MM.1S (cell line): Measurements from ENCODE around the gene PDIK1L.

ENCODE experiments used
- DNase-seq: peaks from one replicate; pipeline ENCODE4 v3.0.0-alpha.2; 2015
- H2AFZ ChIP-seq: fragments of 300-600 bp; sonication (generic); 2 replicates; pipeline ENCODE4 v1.6.0; 2016; ENCODE audit warnings: antibody characterized with exemption, low read length
- H3F3A ChIP-seq: fragments of 300-600 bp; sonication (generic); 2 replicates; pipeline ENCODE4 v1.6.1; 2016; ENCODE audit warnings: mild to moderate bottlenecking, antibody characterized with exemption, low read length, moderate library complexity, mixed read lengths; ENCODE audit not compliant: insufficient read depth
- H3K27ac ChIP-seq: fragments of 300-600 bp; sonication (generic); 2 replicates; pipeline ENCODE4 v1.5.1; 2016; ENCODE audit warnings: mild to moderate bottlenecking, low read length
- H3K27me3 ChIP-seq: fragments of 300-600 bp; sonication (generic); replicated peaks from 2 replicates; pipeline ENCODE4 v1.6.0; 2016; ENCODE audit warnings: low read length; ENCODE audit not compliant: insufficient read depth
- H3K36me3 ChIP-seq: fragments of 300-600 bp; sonication (generic); replicated peaks from 2 replicates; pipeline ENCODE4 v1.6.1; 2016; ENCODE audit warnings: mild to moderate bottlenecking, low read length, mixed read lengths; ENCODE audit not compliant: insufficient read depth
- H3K4me1 ChIP-seq: fragments of 300-600 bp; sonication (generic); 2 replicates; pipeline ENCODE4 v1.6.1; 2016; ENCODE audit warnings: low read length, mixed read lengths
- H3K4me2 ChIP-seq: fragments of 300-600 bp; sonication (generic); 2 replicates; pipeline ENCODE4 v1.6.0; 2016; ENCODE audit warnings: low read depth, low read length
- H3K4me3 ChIP-seq: fragments of 300-600 bp; sonication (generic); 2 replicates; pipeline ENCODE4 v1.5.1; 2016; ENCODE audit warnings: low read length, mixed read lengths
- H3K79me2 ChIP-seq: fragments of 300-600 bp; sonication (generic); 2 replicates; pipeline ENCODE4 v1.6.1; 2016; ENCODE audit warnings: mixed run types, low read length, mixed read lengths
- H3K9ac ChIP-seq: fragments of 300-600 bp; sonication (generic); 2 replicates; pipeline ENCODE4 v1.6.1; 2016; ENCODE audit warnings: low read length, mixed read lengths
- H3K9me2 ChIP-seq: fragments of 300-600 bp; sonication (generic); replicated peaks from 2 replicates; pipeline ENCODE4 v1.6.1; 2016; ENCODE audit warnings: mild to moderate bottlenecking, low read length, mixed read lengths; ENCODE audit not compliant: insufficient read depth
- H3K9me3 ChIP-seq: fragments of 300-600 bp; sonication (generic); replicated peaks from 2 replicates; pipeline ENCODE4 v1.6.1; 2016; ENCODE audit warnings: mild to moderate bottlenecking, low read length, mixed read lengths; ENCODE audit not compliant: insufficient read depth
- H4K20me1 ChIP-seq: fragments of 300-600 bp; sonication (generic); 2 replicates; pipeline ENCODE4 v1.6.1; 2016; ENCODE audit warnings: mild to moderate bottlenecking, low read length, moderate library complexity, mixed read lengths; ENCODE audit not compliant: insufficient read depth
- CTCF ChIP-seq: fragments of 300-600 bp; sonication (generic); IDR thresholded peaks from 2 replicates; pipeline ENCODE4 v1.5.1; 2016; ENCODE audit warnings: antibody characterized with exemption, low read length, mixed read lengths
- EZH2 ChIP-seq: fragments of 300-600 bp; sonication (generic); optimal IDR thresholded peaks from 2 replicates; pipeline ENCODE3; 2017; ENCODE audit warnings: low read depth, mild to moderate bottlenecking, antibody characterized with exemption, low read length, mixed read lengths
- EZH2phosphoT487 ChIP-seq: fragments of 300-600 bp; sonication (generic); IDR thresholded peaks from 2 replicates; pipeline ENCODE4 v1.6.1; 2018; ENCODE audit warnings: antibody characterized with exemption, low read length

PDIK1L gene

GRCh38 chr1:26119892-26120608 is 8.4 kb downstream of the PDIK1L start:
- Histone ChIP-seq H2AFZ (no peak overlapping the region), H4K20me1 (no peaks in the 10 kb centered on the region), H3K79me2 (peaks cover 63% of the 10 kb centered on the region), H3K9ac (peak overlapping the region; percentile 4; the same call in 1 of the 2 replicates), H3K9me3 (no peaks in the 10 kb centered on the region), H3K27ac (peak overlapping the region; percentile 73), H3K9me2 (no peaks in the 10 kb centered on the region), H3K4me2 (peak overlapping the region; percentile 72), H3K4me3 (peak overlapping the region; percentile 38), H3K4me1 (peaks cover 27% of the 10 kb centered on the region), H3K36me3 (0 out of 2 replicates have a peak, but pooled peaks cover 6% of the 10 kb centered on the region), H3F3A (peaks cover 20% of the 10 kb centered on the region), H3K27me3 (no peaks in the 10 kb centered on the region)
- TF ChIP-seq EZH2 = no peak
- no peak for TF ChIP-seq EZH2phosphoT487
- TF ChIP-seq CTCF = peak; percentile 12; the same call in 1 of the 2 replicates
- peak; percentile 71 for DNase-seq

GRCh38 chr1:26121854-26122773 is 10.5 kb downstream of the PDIK1L start:
- Histone ChIP-seq H4K20me1 (no peaks in the 10 kb centered on the region), H3K9me3 (no peaks in the 10 kb centered on the region), H3F3A (peaks cover 35% of the 10 kb centered on the region), H3K36me3 (0 out of 2 replicates have a peak, but pooled peaks cover 6% of the 10 kb centered on the region), H3K9me2 (no peaks in the 10 kb centered on the region), H3K4me3 (no peak overlapping the region), H3K27me3 (no peaks in the 10 kb centered on the region), H3K9ac (no peak overlapping the region), H2AFZ (no peak overlapping the region), H3K4me1 (peaks cover 40% of the 10 kb centered on the region), H3K79me2 (peaks cover 55% of the 10 kb centered on the region), H3K27ac (no peak overlapping the region), H3K4me2 (no peak overlapping the region)
- no peak for DNase-seq
- TF ChIP-seq EZH2phosphoT487 (no peak), EZH2 (no peak), CTCF (no peak)

GRCh38 chr1:26122988-26123973 is 11.7 kb downstream of the PDIK1L start:
- Histone ChIP-seq H3K9me3 (no peaks in the 10 kb centered on the region), H3K4me2 (no peak overlapping the region), H3K79me2 (peaks cover 43% of the 10 kb centered on the region), H3K27ac (no peak overlapping the region), H3K4me3 (no peak overlapping the region), H3K9me2 (no peaks in the 10 kb centered on the region), H4K20me1 (no peaks in the 10 kb centered on the region), H2AFZ (no peak overlapping the region), H3K36me3 (0 out of 2 replicates have a peak, but pooled peaks cover 6% of the 10 kb centered on the region), H3K9ac (no peak overlapping the region), H3K4me1 (peaks cover 43% of the 10 kb centered on the region), H3K27me3 (no peaks in the 10 kb centered on the region), H3F3A (peaks cover 38% of the 10 kb centered on the region)
- TF ChIP-seq CTCF (no peak), EZH2 (no peak), EZH2phosphoT487 (no peak)
- DNase-seq = no peak
